NCI-H128 (cell line): ENCODE measurements around the gene LVRN.
"Not testable (repeated sequence)": the region's sequence is repeated elsewhere in the genome, so short reads cannot be mapped to it uniquely, and the experiment has no call there.

ENCODE experiments used
- DNase-seq: peaks from one replicate; lab custom pipeline; 2025; ENCODE audit not compliant: unreplicated experiment; lab: John Stamatoyannopoulos, UW

LVRN gene

GRCh38 chr5:115962239-115962564 lies at the start of gene LVRN:
Gene LVRN, plus strand, starts transcription at chr5:115962475. Its CDS starts 143 bp downstream, at chr5:115962618.
- DNase-seq = no peak

GRCh38 chr5:115913623-115914400 lies 48.5 kb upstream of the LVRN start:
- not testable (repeated sequence) for DNase-seq

- DNase-seq = no peak
These were observed 42.0 kb upstream of the LVRN start for GRCh38 chr5:115920171-115920725.

- DNase-seq = not testable (repeated sequence)
These were observed 33.5 kb upstream of the LVRN start for GRCh38 chr5:115928578-115929407.

- not testable (repeated sequence) for DNase-seq
These were observed 32.1 kb upstream of the LVRN start for GRCh38 chr5:115930171-115930570.

- no peak for DNase-seq
These were observed 31.5 kb upstream of the LVRN start for GRCh38 chr5:115930630-115931337.

- no peak for DNase-seq
These were observed 29.3 kb upstream of the LVRN start for GRCh38 chr5:115932991-115933390.

GRCh38 chr5:115934388-115934974 lies 27.8 kb upstream of the LVRN start:
- no peak for DNase-seq

- DNase-seq = no peak
These were observed 26.2 kb upstream of the LVRN start for GRCh38 chr5:115936031-115936430.

- no peak for DNase-seq
These were observed 23.2 kb upstream of the LVRN start for GRCh38 chr5:115939059-115939458.

- no peak for DNase-seq
These were observed 22.0 kb upstream of the LVRN start for GRCh38 chr5:115940080-115940810.

- DNase-seq = no peak
These were observed 21.1 kb upstream of the LVRN start for GRCh38 chr5:115941051-115941675.

GRCh38 chr5:115944501-115944900 lies 17.8 kb upstream of the LVRN start:
- no peak for DNase-seq

- DNase-seq = no peak
These were observed 15.6 kb upstream of the LVRN start for GRCh38 chr5:115946655-115947054.

GRCh38 chr5:115947260-115947659 lies 15.0 kb upstream of the LVRN start:
- DNase-seq = no peak

GRCh38 chr5:115948091-115948534 lies 14.2 kb upstream of the LVRN start:
- DNase-seq = no peak

- no peak for DNase-seq
These were observed 13.2 kb upstream of the LVRN start for GRCh38 chr5:115949096-115949495.

GRCh38 chr5:115952588-115952987 lies 9.7 kb upstream of the LVRN start:
- no peak for DNase-seq

GRCh38 chr5:115954144-115954543 lies 8.1 kb upstream of the LVRN start:
- no peak for DNase-seq

GRCh38 chr5:115956957-115957356 lies 5.3 kb upstream of the LVRN start:
- no peak for DNase-seq
